Cerebellar nuclear complex (tissue), 1 donor: Measurements from ENCODE around the gene SEC11A.
"Not testable (repeated sequence)": the region's sequence is repeated elsewhere in the genome, so short reads cannot be mapped to it uniquely, and the experiment has no call there.

ENCODE experiments used
- DNase-seq, 2 experiments: peaks; one replicate each; lab custom pipeline; 2025; lab: John Stamatoyannopoulos, UW

SEC11A gene

DNA sequence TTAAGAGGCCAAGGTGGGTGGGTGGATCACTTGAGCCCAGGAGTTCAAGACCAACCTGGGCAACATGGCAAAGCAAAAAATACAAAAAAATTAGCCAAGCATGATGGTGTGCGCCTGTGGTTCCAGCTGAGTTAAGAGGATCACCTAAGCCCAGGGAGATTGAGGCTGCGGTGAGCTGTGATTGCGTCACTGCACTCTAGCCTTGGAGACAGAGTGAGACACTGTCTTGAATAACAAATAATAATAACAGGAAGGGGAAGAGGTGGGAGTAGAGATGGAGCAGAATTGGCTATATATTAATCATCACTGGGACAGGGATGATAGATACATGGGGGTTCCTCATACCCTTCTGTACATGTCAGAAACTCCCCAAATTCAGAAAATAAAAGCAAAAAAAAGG, 34.1 kb downstream of the SEC11A start:
- no peak for DNase-seq

DNA sequence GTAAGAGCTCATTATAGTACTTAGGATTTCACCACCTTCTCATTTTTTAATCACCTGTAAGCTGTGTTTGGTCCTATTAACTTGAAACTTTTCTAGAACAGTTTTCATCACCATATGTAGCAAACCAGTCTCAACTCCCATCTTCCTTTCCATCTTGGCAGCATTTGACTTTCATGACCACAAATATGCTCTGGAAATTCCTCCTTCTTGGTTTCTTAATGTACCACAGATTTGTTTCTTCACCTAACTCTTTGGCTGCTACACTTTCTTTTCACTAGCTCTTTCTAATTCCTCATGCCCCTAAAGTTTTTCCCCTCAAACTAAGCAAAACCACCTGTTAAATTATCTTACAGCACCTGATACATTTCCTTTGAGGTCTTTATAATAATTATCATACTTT, 44.7 kb downstream of the SEC11A start:
- no peak for DNase-seq

DNA sequence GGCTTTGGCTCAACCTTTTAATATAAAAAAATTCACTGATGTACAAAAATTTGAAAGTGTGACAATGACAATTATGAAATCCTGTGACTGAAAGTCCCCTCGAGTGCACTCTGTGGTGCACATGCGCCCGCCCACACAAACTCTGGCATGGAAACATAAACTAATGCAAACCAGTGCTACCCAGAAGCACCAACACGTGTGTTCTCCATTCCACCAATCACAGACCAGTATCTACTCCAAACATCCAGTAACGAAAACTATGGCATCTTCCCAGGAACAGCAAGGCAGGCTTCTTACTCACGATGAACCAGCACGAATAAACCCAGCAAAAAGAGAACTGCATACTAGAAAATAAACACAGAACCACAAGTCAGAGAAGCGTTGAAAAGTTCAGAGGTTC, 46.2 kb downstream of the SEC11A start:
- no peak for DNase-seq

DNA sequence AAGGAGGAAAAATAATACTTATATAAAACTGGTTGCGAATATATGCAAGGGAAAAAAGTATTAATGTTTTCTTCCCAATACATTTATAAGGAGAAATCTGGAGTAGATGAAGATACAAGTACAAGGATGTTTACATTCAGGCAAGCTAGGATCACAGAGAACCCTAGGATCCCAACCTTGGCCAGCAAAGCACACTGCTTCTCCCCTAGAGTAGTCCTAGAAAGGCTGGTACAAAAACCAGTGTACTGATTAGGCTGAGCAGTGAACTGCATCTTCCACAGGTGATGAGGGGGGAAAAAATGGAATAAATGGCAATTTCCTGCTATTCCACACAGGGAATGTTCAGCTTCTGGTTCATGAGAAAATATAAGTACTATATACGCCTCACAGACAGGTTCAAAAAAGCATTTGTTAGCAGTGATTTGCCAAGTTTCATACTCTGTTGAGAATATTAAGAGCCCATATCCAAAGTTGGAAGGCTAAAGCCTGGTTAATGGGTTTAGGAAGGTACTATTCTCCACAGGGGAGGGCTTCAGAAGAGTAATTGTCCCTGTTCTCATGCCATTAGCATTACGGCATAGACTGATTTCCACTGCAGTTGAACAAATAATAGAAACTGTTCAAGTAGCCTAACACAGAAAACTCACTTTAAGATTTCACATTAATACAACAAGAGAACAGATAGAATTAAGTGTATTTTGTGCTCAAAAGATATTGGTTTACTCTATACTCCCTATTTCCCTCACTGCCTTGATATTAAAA, 47.5 kb downstream of the SEC11A start:
- DNase-seq: no peak

DNA sequence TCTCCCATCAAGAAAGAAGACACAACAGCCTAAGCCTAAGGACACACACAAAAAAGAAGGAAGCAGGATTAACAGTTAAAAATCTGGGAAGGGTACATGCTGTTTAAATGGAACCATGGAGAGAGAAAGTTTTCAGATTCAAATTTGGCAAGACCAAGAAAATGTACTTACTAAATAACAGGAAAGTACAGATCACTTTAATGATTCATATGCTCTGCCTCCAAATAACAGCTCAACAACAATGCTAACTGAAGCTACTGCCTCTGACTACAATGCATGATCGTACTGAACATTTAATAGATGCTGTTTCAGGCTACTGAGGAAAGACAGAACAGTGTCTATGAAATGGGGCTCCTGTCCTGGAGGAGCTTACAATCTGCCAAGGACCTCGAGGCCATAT, 49.6 kb downstream of the SEC11A start:
- no peak for DNase-seq

DNA sequence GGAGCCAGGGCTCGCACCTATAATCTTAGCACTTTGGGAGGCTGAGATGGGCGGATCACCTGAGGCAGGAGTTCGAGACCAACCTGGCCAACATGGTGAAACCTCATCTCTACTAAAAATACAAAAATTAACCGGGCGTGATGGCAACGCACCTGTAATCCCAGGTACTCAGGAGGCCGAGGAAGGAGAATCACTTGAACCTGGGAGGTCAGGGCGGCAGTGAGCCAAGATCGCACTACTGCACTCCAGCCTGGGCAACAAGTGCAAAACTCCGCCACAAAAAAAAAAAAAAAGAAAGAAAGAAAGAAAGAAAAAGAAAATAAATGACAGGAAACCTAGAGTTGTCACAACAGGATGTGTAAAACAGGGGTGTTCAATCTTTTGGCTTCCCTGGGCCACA, 54.9 kb downstream of the SEC11A start:
- DNase-seq: no peak

DNA sequence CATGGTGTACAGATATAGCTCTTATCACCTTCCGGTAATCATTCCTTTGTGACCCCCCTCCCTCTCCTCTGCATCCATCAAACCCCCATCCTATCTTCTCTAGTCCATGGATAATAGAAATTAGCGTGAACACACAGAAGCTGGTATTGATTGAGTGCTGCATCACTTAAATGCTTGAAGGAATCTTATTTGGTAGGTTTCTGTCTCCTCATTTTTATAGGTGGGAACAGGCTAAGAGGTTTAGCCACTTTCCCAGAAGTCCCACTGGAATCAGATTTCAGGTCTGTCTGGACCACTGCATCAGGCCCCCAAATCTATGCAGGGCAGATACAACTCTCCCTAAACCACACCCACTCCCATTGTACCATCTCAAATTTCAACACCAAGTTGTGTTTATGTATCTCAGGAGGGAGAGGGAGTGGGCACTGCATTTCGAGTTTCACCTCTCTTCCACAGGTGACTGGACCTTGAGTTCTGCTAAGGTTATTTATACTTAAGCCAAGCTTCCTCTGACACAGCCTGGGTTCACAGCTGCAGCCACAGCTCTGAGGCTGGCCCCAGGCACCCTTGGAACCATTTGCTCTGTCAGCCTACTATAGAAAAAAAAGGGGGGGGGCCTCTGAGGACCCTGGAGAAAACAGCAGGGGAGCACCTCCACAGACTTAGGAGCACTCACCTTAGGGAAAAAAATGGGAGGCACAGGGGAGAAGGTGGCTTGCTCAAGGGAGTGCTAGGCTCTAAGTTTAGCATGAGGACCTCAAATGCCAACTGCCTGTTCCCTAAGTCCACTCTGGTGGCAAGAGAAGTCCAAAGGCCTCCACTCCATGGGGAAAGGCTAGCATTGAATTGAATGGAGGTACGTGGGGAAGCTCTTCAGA, 55.8 kb downstream of the SEC11A start:
- no peak for DNase-seq

DNA sequence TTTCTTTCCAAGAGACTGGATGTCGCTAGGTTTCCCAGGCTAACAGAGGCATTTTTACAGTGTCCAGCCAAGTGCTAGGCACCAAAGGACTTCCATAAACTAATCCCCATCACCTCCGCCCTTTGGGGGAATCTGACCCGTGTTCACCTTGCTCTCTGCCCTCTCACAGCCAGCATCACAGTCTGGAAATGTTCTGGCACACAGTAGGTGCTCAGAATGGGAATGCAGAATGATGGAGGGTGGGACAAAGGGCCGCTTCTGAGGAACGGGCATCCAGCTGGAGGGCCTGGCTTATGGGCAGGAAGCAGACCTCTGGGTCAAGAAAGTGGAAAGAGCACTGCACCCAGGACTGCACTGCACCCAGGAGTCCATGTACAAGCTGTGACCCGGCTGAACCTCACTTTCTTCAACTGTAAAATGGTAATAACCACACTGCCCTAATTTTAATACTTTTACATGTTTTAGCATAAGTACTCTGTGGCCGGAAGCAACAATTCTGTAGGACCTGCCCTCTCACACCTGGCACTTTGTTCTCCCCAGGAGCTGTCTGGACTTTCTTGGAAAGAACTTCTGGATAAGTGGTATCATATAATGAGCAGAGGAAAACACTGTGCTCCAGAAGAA, 57.0 kb downstream of the SEC11A start:
- DNase-seq: no peak

DNA sequence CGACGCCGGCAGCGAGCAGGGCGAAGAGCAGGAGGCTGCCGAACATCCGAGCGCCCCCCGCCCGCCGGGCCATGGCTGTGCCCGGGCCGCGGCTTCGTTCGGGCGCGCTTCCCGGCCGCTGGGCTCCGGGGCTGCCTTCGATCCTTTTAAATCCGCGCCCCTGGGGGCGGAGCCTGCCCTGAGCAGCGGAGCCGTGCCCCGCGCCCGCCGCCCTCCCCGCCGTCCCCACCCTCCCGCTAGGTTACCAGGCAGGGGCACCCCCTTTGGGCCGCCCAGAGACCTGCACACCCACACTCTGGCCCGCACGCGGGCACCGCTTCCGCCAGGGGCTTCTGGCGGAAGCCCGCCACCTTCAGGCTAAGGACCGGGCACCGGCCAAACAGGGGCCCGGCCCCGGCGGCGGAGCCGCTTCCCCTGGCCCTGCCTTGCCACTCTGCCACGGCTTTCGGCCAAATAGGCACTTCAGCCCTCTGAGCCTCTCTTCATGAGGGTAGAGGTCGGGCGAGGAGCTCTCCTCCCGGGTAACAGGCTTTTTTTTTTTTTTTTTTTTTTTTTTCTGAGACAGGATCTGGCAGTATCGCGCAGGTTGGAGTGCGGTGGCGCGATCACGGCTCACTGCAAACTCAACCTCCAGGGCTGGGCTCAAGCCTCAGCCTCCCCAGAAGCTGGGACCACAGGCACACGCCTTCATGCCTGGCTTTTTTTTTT, 57.7 kb downstream of the SEC11A start, which contains the start of gene NMB:
NMB (minus strand) TSS at position 120 of the 708 bp plus-strand sequence; CDS start at position 73, 47 bp downstream.
- no peak for DNase-seq

DNA sequence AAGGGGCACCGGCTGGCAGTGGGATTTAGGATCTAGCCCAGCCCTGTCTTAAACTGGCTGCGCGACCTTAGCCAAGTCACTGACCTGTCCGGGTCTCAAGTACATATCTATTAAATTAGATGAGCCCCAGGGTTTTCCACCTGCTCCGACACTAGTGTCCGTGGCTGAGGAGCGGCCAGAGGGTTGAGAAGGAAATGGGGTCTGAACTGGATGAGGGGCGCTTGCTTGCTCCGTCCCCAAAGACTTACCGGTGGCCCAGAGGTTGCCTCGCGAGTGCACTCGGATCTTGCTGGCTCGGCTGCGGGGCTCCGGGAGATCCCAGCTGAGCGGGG, 58.2 kb downstream of the SEC11A start:
- DNase-seq: no peak

DNA sequence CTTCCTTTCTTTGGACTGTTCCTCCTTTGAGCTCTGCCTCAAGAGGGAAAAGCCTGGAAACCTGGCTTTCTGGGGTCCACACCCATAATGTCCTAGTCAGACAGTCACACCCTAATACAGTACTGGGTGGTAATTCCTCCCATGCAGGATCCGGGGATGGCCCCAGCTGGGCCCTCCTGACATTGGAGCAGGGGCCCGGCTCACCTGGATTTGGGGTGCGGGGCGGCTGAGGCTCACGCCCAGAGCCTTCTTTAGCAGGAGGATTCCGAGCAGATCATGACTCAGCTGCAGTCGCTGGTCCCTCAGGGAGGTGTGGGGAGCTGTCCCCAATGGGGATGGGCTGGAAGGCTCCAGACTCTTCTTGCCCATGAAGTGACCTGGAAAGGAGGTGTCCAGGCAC, 59.0 kb downstream of the SEC11A start:
- no peak for DNase-seq

DNA sequence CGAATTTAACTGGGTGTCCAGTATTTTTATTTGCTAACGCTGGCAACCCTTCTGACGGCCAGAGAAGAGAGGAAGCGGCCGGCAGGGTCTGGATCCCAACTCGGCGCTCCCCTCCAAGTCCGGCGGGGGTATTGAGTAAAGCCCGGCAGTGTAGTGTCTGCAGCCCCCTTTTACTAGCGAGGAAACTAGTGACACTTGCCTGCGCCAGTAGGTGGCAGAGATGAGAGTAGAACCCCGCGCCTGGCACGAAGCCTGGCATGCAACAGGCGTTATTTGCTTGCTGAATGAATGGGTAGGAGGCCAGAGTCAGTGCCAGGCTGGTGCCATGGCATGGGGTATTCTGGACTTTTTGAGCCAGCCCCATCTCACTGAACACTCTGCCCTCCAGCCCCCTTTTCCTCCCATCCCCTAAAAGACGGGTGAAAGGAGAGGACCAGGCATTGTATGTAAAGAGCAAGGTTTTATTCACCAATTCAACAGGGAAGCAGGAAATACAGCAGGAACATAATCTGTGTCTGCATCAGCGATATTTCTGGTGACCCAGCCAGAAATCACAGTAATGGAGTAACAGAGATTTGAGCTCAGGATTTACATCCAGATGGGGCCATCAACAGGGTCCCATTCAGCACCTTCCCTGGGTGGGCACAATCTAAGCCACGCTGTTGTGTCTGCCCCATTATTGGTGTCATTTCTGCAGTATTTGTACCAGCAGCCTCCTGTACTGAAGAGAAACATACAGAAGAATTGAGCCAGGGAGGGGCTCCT, 61.1 kb downstream of the SEC11A start:
- no peak for DNase-seq

DNA sequence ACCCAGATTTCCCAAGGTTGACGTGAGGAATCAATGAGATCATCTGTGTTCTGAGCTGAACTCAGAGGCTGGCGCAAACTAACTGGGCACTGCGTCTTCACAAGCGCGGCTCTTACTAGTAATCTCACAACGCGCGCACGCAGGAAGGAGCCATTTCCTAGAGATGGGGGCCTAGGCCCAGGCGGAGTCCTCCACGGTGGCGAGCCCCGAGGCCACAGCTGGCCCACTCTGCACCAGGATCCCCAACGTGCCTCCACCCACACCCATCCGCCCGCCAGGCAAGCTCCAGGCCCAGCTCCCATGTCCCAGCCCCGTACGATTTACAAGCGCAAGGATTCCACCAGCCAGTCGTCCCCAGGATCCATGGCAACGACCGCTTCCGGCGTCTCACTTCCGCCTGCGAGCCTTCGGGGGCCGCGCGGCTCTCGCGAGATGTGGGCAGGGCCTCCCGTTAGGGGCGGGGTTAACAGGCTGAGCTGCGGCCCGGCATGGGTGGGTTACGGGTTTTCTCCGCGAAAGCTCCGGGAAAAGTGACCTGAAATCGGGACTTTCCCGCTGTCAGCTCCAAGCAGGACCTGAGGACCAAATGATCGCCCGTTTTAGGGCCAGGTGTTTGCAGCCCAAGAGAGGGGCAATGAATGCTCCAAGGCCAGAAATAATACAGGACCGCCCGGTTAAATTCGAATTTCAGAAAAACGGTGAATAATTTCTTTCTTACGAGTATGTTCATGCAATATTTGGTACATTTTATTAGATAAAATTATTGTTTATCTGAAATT, 61.8 kb downstream of the SEC11A start, which contains the start of gene WDR73:
WDR73 (minus strand) TSS at position 374 of the 779 bp plus-strand sequence; CDS start at position 365, 9 bp downstream.
- peak; percentile 66 to 93 for DNase-seq

DNA sequence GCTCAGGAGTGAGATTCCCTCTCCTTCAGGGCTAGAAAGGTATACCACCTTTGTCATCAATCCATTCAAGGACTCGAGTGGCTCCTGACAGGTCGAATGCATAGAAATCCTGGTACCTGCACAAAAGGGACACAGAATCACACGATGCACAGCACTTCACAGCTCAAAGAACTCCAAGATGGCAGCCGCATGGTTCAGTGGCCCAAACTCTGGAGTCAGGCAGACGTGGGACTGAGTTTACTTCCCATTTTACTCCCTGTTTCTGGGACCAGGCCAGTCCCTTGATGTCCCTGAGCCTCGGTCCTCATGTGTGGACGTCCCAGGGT, 62.4 kb downstream of the SEC11A start:
- DNase-seq: no peak

DNA sequence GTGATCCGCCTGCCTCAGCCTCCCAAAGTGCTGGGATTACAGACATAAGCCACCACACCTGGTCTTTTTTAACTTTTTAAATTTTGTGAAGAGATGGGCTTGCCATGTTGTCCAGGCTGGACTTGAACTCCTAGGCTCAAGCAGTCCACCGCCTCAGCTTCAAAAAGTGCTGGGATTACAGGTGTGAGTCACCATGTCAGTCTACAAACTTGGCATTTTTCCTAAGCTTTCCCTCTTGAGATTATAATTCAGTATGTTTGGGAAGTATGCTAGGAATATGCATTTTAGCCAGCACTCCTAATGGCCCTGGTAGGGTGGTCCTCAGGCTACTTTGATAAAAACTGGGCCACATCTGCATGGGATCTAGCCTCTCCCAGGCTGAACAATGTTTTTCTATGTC, 66.2 kb downstream of the SEC11A start:
- DNase-seq: no peak

DNA sequence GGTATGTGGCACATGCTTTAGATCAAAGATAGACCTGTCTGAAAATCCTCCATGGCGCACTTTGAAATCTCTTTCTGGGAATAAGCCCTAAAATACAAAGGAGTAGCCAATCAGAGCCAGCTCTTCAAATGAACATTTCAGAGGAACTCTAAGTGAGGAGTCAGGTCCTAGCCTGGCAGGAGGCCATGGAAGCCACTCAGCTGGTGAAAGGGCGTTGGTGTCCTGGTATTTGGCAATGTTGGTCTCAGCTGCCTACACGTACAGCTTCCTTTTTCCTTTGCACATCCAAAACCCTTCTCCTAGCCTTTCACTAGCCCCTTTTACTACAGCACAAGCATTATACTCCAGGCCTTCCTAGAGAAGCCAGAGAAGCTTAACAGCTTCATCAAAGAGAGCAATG, 67.4 kb downstream of the SEC11A start:
- no peak for DNase-seq

DNA sequence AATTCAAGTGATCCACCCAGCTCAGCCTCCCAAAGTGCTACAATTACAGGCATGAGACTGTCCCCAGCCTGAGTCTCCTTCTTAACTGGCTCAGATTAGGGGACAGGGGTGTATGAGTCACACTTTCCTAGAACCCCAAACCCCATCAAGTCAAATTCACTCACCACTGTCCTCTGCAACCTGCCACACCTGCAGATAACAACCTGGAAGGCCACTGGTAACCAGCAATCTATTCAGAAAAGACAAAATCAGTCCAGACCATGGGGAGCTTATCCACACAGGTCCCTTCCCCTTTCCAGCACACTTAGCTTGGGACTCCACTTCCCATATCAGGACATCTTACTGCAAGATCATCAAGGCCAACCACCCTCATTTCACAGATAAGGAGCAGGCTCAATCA, 68.2 kb downstream of the SEC11A start:
- DNase-seq: no peak

DNA sequence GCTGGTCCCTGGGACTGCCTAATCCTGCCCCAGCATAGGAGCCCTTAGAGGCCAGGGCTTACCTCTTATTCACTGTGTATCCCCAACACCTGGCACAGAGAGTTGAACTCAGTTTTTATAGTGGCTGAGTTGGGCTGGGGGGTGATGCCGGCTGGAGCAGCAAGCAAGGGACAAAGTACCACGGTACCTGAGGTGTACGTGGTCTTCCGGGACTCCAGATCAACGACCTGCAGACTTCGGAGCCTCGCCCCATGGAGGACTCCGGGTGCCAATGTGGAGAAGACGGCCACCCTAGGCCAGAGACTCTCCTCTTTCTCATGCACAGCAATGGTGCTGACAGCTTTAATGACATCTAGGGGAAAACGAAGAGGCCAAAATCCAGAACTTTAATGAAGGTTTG, 69.9 kb downstream of the SEC11A start:
- DNase-seq: no peak

DNA sequence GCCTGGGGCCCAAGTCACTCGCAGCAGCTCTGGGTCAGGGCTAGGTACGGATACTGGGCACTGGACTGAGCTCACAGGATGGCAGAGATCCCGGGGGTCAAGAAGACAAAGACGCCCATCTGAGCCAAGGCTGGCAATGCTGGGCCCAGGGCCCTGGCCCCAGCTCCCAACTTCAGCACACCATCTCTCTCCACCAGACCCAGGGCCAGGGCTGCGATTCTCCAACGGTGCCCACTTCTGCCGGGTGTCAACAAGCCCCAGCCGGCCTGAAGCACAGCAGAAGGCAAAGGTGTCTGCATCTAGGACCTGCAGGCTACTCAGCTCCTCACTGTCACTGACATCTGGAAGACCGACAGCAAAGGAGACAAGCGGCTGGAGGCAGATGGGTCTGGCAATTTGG, 70.4 kb downstream of the SEC11A start:
- no peak for DNase-seq

DNA sequence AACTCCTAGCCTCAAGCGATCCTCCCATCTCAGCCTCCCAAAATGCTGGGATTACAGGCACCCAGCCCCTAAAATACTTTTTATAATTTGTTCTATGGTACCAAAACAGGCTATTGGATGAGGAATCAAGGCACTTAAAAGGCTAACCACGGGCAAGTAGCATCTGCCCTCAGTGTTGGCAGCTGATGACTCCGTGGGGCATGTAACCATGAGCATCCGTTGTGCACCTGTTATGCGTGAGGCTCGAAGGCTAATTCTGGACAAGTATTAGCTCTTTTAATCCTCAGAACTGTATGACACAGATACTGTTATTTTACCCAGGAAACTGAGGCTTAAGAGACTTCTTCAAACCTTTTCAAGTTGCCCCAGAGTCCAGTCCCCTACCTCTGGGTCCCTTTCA, 72.1 kb downstream of the SEC11A start:
- no peak for DNase-seq

DNA sequence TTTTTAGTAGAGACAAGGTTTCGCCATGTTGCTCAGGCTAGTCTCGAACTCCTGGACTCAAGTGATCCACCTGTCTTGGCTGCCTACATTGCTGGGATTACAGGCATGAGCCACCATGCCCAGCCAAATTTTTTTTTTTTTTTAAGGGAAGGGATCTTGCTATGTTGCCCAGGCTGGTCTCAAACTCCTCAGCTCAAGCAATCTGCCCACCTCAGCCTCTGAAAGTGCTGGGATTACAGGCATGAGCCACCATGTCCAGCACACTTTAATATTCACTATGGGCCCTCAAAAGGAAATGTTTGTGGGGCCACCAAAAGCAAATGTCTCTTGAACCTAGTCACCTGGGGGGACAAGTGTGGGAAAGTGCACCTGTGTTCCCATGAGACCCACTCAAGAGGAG, 73.3 kb downstream of the SEC11A start:
- DNase-seq: not testable (repeated sequence)
